GM21526 (cell line): ENCODE measurements around the gene AXL.

ENCODE experiments used
- ATAC-seq: cut with Tn5 transposase; IDR thresholded peaks from one replicate; pipeline ENCODE4 v1.9.1; 2021; ENCODE audit warnings: moderate library complexity; ENCODE audit not compliant: unreplicated experiment, low FRiP score

AXL gene

GRCh38 chr19:41305927-41306793 is 87.1 kb downstream of the AXL start:
- ATAC-seq = no peak

GRCh38 chr19:41307090-41307875 is 88.3 kb downstream of the AXL start:
- no peak for ATAC-seq

- ATAC-seq = no peak
Measured at GRCh38 chr19:41307954-41308449, 89.0 kb downstream of the AXL start.

GRCh38 chr19:41308450-41309179 is 89.6 kb downstream of the AXL start:
- ATAC-seq = peak; percentile 35

GRCh38 chr19:41309180-41310032 is 90.4 kb downstream of the AXL start:
- ATAC-seq = no peak

GRCh38 chr19:41310033-41310831 is 91.2 kb downstream of the AXL start, which contains the start of gene CCDC97:
CCDC97 (plus strand) TSS chr19:41310172; CDS start chr19:41310311, 139 bp downstream.
- peak; percentile 61 for ATAC-seq

- ATAC-seq = no peak
Measured at GRCh38 chr19:41311072-41311471, 92.0 kb downstream of the AXL start.
